IPS-NIHi7 (cell line): ENCODE measurements around the gene PNPT1.
"Not testable (repeated sequence)": the region's sequence is repeated elsewhere in the genome, so short reads cannot be mapped to it uniquely, and the experiment has no call there.

Experiments used
- DNase-seq: peaks from one replicate; pipeline ENCODE4 v3.0.0; 2012; ENCODE audit warnings: mixed read lengths; ENCODE audit errors: extremely low spot score

Gene PNPT1

DNA sequence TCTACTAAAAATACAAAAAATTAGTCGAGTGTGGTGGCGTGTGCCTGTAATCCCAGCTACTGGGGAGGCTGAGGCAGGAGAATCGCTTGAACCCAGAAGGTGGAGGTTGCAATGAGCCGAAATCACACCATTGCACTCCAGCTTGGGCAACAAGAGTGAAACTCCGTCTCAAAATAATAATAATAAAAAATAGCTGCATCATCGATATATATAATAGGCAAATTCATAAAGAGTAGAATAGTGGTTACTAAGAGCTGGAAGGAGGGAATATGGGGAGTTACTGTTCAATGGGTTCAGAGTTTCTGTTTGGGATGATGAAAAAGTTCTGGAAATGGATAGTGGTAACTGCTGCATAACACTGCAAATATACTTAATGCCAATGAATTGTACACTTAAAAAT, 96.8 kb downstream of the PNPT1 start:
- DNase-seq: not testable (repeated sequence)

DNA sequence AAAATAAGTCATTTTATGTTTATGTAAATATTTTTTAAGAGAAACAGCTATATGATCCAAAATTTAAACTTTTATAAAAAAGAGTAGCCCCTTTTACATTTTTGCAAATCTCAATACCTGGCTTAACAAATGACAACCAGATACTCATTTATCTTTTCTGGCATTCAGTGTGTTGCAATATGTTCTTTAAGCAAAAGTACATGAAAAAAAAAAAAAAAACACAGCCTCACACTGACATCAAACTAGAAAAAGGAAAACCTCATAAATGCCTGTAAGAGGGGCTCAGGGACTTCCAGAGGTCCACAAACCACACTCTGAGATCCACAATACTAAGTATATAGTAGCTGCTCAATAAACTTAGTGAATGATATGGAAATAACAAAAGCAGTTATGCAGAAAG, 98.1 kb downstream of the PNPT1 start:
- DNase-seq: no peak

DNA sequence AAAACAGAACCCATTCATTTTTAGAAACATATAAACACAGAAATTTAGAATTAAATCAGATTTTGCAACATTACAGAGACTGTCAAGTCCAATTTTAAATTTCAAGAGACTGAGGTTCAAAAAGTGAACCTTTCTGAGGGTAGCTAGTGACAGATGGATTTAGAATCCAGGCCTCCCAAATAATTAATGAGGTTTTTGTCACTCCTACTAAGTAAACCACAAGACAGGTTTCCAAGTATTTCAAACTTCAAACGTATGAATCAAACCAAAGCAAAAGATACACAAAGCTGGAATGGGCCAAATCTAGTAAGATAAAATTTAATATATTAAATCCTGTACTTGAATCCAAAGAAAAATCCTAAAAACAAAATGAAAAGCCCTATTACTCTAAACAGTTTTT, 101.5 kb downstream of the PNPT1 start:
- DNase-seq: no peak

DNA sequence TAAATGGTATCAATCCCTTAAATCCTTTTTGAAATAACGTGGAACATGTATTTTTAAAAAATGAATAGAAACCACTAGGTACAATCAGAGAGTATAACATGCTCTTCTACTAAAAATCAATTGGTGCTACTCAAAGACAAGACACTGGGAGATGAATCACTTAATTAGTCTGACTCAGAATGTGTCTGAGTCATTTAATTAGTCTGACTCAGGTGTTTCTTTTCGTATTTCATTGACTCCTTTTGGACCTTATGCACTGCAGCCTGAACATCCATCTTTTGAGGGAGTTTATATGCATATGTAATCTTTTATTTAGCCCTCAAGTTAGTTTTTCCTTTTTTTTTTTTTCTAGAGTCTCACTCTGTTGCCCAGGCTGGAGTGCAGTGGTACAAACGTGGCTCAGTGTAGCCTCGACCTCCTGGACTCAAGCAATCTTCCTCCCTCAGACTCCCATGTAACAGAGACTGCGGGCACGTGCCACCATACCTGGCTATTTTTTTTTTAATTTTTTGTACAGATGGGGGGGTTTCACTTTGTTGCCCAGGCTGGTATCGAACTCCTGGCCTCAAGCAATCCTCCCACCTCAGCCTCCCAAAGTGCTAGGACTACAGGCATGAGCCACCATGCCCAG, 102.7 kb downstream of the PNPT1 start:
- DNase-seq: no peak

DNA sequence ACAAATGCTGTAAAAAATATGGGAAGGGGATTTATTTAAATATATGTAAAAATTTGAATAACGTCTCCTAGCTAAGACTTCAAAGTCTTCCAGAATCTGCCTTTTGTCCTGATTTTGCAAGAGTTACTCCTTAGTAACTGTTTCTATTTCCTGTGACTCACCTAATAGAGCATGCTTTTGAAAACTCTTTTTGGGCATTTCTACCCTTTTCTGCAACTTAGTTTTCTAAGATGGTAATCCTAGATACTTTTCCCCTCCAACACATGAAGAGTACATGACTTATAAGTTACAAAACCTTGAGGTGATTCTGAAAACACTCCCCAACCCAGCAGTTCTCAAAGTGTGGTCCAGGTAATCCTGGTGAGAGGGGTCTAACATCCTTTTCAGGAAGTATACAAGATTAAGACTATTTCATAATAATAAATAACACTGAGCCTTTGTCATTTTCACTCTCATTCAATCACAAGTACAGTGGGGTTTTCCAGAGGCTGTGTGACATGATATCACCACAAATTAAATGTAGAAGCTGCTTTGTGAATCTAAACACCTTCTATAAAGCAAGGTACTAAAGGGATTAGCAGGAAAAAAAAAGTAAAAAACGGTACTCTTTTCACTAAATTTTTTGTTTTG, 108.1 kb downstream of the PNPT1 start:
- DNase-seq: no peak
